Endodermal cell (in vitro differentiated cells): ENCODE data around the gene C3. TPM values are rescaled to one million over a fixed set of nuclear protein-coding genes. Genes with fewer than 3 reads are reported as not detected.

Experiments
- DNase-seq: peaks from one replicate; pipeline ENCODE4 v3.0.0-alpha.2; 2017
- H3K27ac ChIP-seq: 2 replicates; pipeline ENCODE4 v1.5.1; 2013; ENCODE audit warnings: mild to moderate bottlenecking, low read depth, low read length, moderate library complexity
- H3K27me3 ChIP-seq: 2 replicates; pipeline ENCODE4 v1.6.1; 2013; ENCODE audit warnings: mild to moderate bottlenecking, low read length, moderate library complexity; ENCODE audit not compliant: insufficient read depth, control insufficient read depth, poor library complexity, severe bottlenecking
- H3K36me3 ChIP-seq: 2 replicates; pipeline ENCODE4 v1.7.0; 2013; ENCODE audit warnings: mild to moderate bottlenecking, low read length, moderate library complexity; ENCODE audit not compliant: control insufficient read depth, insufficient read depth
- H3K4me1 ChIP-seq: one replicate; pipeline ENCODE4 v1.7.0; 2013; ENCODE audit warnings: low read length; ENCODE audit not compliant: control insufficient read depth, insufficient read depth
- H3K4me3 ChIP-seq: 2 replicates; pipeline ENCODE4 v1.5.1; 2013; ENCODE audit warnings: mild to moderate bottlenecking, low read length, moderate library complexity
- H3K9ac ChIP-seq: 2 replicates; pipeline ENCODE4 v1.6.1; 2013; ENCODE audit warnings: mild to moderate bottlenecking, low read length, moderate library complexity; ENCODE audit not compliant: poor library complexity, severe bottlenecking; ENCODE audit errors: extremely low read depth
- H3K9me3 ChIP-seq: 2 replicates; pipeline ENCODE4 v1.6.1; 2013; ENCODE audit warnings: mild to moderate bottlenecking, low read length, moderate library complexity; ENCODE audit not compliant: control insufficient read depth
- H3K27ac Mint-ChIP-seq: 2 replicates; pipeline ENCODE4 v1.8.0; 2020; ENCODE audit warnings: mixed read lengths
- H3K27me3 Mint-ChIP-seq: 2 replicates; pipeline ENCODE4 v1.8.0; 2021; ENCODE audit warnings: mild to moderate bottlenecking, mixed read lengths; ENCODE audit not compliant: insufficient read depth
- H3K36me3 Mint-ChIP-seq: 2 replicates; pipeline ENCODE4 v1.8.0; 2020; ENCODE audit warnings: low read depth, mixed read lengths
- H3K4me1 Mint-ChIP-seq: 2 replicates; pipeline ENCODE4 v1.8.0; 2020; ENCODE audit warnings: mixed read lengths
- H3K4me3 Mint-ChIP-seq: 2 replicates; pipeline ENCODE4 v1.8.0; 2020; ENCODE audit warnings: mild to moderate bottlenecking, moderate library complexity, mixed read lengths
- H3K9me3 Mint-ChIP-seq: 2 replicates; pipeline ENCODE4 v1.8.0; 2020; ENCODE audit warnings: mild to moderate bottlenecking, mixed read lengths
- WGBS, 2 experiments: methylation state at CpG; one replicate each; pipeline versions ENCODE4 v1.1.5 to v1.1.7; 2013; ENCODE audit warnings: missing lambda C conversion rate in 2 of 2, mixed read lengths in 1 of 2; ENCODE audit not compliant: insufficient coverage in 1 of 2, insufficient read length in 1 of 2; 5-methylcytosine and 5-hydroxymethylcytosine counted together
- total RNA-seq, 2 donors: library from RNA; stranded (reverse); fragmentation: NEBNext Ultra II Directional in 1 of 2; extraction: Animal tissue kit (Norgen Biotek cat#: 25700) in 1 of 2; gene quantifications; 2 replicates in 1 of 2; 3 replicates in 1 of 2; pipeline ENCODE4 v1.2.1, GENCODE V29; 2021
- TF ChIP-seq, protein P1 (sequence below): fragments of 200-600 bp; sonication (generic); conservative IDR thresholded peaks from 2 replicates; pipeline ENCODE4 v1.5.0; 2021; ENCODE audit warnings: antibody characterized with exemption, mild to moderate bottlenecking

C3 gene
- total RNA-seq, 2 donors from 2014 or later = 13.7 to 23.5 TPM

DNA sequence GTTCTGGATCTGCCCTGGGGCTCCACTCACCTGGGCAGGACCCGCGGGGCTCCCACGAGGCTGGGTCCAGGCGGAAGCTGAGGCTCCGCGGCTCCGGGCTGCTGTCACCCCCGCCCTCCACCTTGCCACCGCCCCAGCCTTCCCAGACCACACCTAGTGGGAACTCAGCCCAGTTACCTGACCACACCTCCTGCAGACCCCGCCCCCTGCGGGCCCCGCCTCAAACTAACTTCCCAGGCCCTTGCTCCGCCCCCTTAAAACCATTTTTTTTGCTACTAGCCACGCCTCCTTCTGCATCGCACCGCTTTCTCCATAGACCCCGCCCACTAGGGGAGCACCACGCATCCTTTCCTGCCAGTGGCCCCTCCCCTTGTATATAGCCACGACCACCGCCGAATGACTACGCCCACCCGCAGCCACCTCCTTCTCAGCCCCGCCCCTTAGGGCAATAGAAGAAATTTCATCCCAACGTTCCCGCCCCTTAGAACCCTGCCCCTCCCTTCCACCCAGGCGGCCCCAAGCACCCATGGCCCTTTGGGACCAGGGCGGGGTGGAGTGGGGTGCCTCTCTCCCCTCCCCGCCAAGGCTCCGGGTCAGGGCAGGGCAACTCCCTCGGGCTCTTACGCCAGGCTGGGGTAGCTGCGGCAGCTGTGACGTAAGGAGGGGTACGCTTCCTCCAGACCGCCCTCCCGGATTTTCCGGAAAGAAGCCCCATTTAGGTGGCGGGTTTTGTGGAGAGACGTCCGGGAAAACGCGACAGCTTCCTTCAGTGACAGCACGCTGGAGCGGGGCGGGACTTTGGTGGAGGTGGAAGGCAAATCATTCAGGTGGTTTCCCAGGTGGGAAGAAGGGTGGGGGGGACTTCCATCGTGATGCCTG lies 47.1 kb upstream of the C3 start, which contains the start of gene SH2D3A:
SH2D3A (minus strand) TSS at position 79 of the 879 bp plus-strand sequence. CDS start 3,687 bp downstream, outside the sequence.
- Mint-ChIP-seq H3K4me1 (peaks cover 12% of the 10 kb centered on the region), H3K27ac (peak within 1 kb of the TSS; percentile 96), H3K4me3 (peak within 1 kb of the TSS; percentile 70), H3K9me3 (no peaks in the 10 kb centered on the region), H3K36me3 (peaks cover under 1% of the 10 kb centered on the region), H3K27me3 (no peaks in the 10 kb centered on the region)
- DNase-seq = peak; percentile 99
- H3K9ac ChIP-seq = peak within 1 kb of the TSS; percentile 57
- H3K9me3 ChIP-seq = no peaks in the 10 kb centered on the region
- H3K4me1 ChIP-seq = no peaks in the 10 kb centered on the region
- H3K36me3 ChIP-seq = no peaks in the 10 kb centered on the region
- TF ChIP-seq, protein P1, sequence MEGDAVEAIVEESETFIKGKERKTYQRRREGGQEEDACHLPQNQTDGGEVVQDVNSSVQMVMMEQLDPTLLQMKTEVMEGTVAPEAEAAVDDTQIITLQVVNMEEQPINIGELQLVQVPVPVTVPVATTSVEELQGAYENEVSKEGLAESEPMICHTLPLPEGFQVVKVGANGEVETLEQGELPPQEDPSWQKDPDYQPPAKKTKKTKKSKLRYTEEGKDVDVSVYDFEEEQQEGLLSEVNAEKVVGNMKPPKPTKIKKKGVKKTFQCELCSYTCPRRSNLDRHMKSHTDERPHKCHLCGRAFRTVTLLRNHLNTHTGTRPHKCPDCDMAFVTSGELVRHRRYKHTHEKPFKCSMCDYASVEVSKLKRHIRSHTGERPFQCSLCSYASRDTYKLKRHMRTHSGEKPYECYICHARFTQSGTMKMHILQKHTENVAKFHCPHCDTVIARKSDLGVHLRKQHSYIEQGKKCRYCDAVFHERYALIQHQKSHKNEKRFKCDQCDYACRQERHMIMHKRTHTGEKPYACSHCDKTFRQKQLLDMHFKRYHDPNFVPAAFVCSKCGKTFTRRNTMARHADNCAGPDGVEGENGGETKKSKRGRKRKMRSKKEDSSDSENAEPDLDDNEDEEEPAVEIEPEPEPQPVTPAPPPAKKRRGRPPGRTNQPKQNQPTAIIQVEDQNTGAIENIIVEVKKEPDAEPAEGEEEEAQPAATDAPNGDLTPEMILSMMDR = no peak
- H3K27ac ChIP-seq = no peak within 1 kb of the TSS
- 9 to 12% methylated on average over 8 to 47 of the region's 47 CpGs for whole genome bisulfite sequencing, 2 experiments
- peak within 1 kb of the TSS; percentile 89 for H3K4me3 ChIP-seq
- no peaks in the 10 kb centered on the region for H3K27me3 ChIP-seq

DNA sequence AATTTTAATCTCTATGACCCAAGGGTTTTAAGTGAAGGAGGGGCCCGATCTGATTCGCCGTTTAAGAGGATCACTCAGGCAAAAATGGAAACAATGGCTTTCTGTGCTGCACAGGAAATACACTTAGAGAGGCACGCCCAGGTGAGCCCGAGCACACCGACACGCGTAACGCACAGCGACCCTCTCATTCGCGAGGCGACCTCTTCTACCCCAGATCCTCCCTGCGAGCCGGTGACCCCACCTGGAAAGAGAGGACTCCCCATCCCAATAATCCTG lies 46.6 kb upstream of the C3 start:
- H3K9me3 Mint-ChIP-seq = no peaks in the 10 kb centered on the region
- Histone ChIP-seq H3K9me3 (no peaks in the 10 kb centered on the region), H3K27ac (no peak overlapping the region), H3K36me3 (no peaks in the 10 kb centered on the region), H3K4me3 (peak overlapping the region; percentile 89), H3K9ac (peak overlapping the region; percentile 57), H3K27me3 (no peaks in the 10 kb centered on the region), H3K4me1 (no peaks in the 10 kb centered on the region)
- WGBS, 2 experiments = 4 to 13% methylated on average over 13 to 15 of the region's 15 CpGs
- H3K36me3 Mint-ChIP-seq = peaks cover 4% of the 10 kb centered on the region
- TF ChIP-seq, protein P1 = no peak
- H3K4me1 Mint-ChIP-seq = peaks cover 12% of the 10 kb centered on the region
- peak overlapping the region; percentile 96 for H3K27ac Mint-ChIP-seq
- H3K4me3 Mint-ChIP-seq = peak overlapping the region; percentile 70
- no peak for DNase-seq
- H3K27me3 Mint-ChIP-seq = no peaks in the 10 kb centered on the region

DNA sequence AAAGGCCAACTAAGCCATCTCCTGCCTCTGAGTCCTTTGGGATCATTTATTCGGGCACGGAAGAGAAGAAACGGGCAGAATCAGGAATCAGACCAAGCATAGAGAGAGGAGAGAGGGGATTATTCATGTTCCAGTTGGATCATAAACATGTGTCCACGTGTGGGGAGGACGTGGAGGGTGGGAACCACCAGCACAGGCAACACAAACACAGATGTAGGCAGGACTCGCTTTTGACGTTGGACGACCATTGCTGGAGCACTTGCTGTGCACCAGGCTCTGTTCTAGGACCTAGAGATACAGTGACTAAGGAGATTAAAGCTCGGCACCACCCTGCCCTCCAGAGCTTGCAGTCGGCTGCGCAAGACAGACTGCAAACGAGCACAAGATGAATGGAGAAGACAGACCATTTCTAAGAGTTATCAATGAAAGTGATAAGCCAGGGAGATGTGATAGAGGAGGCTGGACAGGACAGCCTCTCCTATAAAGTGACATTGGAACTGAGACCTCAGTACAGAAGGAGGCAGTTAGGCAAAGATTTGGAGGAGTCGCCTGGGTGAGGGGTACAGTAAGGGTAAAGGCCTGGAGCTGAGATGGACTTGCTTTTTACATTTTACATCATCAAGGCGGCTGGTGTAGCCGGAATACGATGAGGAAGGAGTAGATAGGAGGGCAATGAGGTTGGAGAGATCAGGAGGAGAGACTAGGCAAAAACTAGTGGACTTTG lies 46.1 kb upstream of the C3 start:
- Histone ChIP-seq H3K9ac (peak overlapping the region; percentile 57), H3K4me1 (no peaks in the 10 kb centered on the region), H3K27ac (no peak overlapping the region), H3K4me3 (peak overlapping the region; percentile 89), H3K27me3 (no peaks in the 10 kb centered on the region), H3K9me3 (no peaks in the 10 kb centered on the region), H3K36me3 (no peaks in the 10 kb centered on the region)
- peak overlapping the region; percentile 70 for H3K4me3 Mint-ChIP-seq
- peaks cover 12% of the 10 kb centered on the region for H3K4me1 Mint-ChIP-seq
- WGBS, 2 experiments = 33 to 41% methylated on average over 14 to 16 of the region's 16 CpGs
- no peaks in the 10 kb centered on the region for H3K9me3 Mint-ChIP-seq
- TF ChIP-seq, protein P1 = no peak
- peak; percentile 71 for DNase-seq
- H3K36me3 Mint-ChIP-seq = peaks cover 6% of the 10 kb centered on the region
- peak overlapping the region; percentile 96 for H3K27ac Mint-ChIP-seq
- H3K27me3 Mint-ChIP-seq = no peaks in the 10 kb centered on the region
